ENCODE results near the gene CBLIF.
"Not testable (repeated sequence)": the region's sequence is repeated elsewhere in the genome, so short reads cannot be mapped to it uniquely, and the experiment has no call there.

Gene CBLIF

DNA sequence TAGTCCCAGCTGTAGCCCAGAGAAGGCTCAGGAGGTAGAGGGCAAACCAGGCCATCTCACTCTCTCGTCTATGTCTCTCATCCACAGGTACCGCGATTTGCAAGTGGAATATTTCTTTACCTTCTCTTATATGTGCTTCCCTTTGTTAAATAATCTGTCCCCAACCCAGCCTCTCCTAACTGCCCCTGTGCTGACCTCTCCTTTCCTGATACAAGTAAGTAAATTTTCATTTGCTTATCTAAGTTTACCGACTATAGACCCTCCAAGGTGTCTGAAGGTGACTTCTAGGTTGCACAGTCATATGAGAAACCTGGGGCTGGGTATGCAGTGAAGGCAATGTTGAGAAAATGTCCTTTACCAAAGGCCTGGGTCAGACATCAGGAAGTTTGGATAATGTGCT is at the start of gene CBLIF:
TSS of gene CBLIF (minus strand) at position 101 of the 400 bp plus-strand sequence. CDS start at position 55, 46 bp downstream.
- no peak for DNase-seq (ENCODE audit: extremely low read depth, low read depth)
- TF ChIP-seq, protein P1, sequence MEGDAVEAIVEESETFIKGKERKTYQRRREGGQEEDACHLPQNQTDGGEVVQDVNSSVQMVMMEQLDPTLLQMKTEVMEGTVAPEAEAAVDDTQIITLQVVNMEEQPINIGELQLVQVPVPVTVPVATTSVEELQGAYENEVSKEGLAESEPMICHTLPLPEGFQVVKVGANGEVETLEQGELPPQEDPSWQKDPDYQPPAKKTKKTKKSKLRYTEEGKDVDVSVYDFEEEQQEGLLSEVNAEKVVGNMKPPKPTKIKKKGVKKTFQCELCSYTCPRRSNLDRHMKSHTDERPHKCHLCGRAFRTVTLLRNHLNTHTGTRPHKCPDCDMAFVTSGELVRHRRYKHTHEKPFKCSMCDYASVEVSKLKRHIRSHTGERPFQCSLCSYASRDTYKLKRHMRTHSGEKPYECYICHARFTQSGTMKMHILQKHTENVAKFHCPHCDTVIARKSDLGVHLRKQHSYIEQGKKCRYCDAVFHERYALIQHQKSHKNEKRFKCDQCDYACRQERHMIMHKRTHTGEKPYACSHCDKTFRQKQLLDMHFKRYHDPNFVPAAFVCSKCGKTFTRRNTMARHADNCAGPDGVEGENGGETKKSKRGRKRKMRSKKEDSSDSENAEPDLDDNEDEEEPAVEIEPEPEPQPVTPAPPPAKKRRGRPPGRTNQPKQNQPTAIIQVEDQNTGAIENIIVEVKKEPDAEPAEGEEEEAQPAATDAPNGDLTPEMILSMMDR (IDR thresholded peaks at IDR 0.05; ENCODE audit: low read depth, low read length) = no peak

DNA sequence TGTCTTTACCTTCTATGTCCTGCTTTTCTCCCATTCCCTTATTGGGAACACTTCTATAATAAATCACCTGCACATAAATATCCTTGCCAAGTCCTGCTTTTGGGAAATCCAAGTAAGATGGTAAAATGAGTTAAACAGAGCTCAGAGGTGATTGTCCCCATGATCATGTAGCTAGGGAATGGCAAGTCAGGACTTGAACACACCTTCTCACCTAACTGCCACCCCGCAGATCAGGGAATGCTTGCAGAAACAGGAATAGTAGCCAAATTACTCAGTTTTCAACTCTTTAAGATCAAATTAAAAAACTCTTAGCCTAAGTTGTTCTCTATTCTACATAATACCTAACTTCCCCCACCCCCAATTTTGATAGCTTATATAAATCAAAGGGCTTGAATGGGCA is 49.3 kb upstream of the CBLIF start:
- no peak for DNase-seq (ENCODE audit: extremely low read depth, low read depth)
- TF ChIP-seq, protein P1 (IDR thresholded peaks at IDR 0.05; ENCODE audit: low read depth, low read length) = no peak

DNA sequence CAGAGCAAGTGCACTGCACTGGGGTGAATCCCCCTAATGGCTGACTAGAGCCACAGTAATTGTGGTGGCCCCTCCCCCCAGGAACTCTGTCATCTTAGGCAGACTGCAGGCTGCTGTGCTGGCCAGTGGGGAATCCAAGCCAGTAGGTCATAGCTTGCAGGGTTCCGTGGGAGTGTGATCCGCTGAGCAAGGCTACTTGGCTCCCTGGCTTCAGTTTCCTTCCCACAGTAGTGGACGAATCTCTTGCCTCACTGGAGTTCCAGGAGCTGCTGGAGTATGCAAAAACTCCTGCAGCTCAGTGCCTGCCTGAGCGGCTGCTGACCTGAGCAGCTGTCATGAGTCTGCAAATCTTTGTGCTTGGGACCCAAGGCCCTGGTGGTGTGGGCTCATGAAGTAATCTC is 46.5 kb upstream of the CBLIF start:
- TF ChIP-seq, protein P1 (IDR thresholded peaks at IDR 0.05; ENCODE audit: low read depth, low read length) = no peak
- DNase-seq (ENCODE audit: extremely low read depth, low read depth) = no peak

DNA sequence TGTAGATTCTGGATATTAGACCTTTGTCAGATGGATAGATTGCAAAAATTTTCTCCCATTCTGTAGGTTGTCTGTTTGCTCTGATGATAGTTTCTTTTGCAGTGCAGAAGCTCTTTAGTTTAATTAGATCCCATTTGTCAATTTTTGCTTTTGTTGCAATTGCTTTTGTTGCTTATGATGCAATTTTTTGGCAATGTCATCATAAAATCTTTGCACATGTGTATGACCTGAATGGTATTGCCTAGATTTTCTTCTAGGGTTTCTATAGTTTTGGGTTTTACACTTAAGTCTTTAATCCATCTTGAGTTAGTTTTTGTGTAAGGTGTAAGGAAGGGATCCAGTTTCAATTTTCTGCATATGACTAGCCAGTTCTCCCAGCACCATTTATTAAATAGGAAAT is 41.9 kb upstream of the CBLIF start:
- not testable (repeated sequence) for DNase-seq (ENCODE audit: extremely low read depth, low read depth)

DNA sequence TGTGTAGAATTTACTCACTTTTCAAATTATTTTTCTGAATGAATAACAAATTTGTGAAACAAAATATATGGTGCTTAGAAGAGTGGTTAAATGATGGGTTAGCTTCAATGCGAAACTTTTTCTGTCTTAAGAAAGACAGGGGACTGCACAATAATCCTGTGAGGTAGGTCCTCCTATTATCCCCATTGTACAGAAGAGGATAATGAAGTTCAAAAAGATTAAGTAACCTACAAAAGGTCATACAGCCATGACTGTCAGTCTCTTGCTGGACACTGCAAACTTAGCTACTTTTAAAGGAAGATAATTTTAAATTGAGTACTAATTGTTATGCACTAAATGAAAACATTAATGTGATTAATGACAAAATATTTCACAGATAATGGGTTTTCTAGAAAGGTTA is 38.3 kb upstream of the CBLIF start:
- TF ChIP-seq, protein P1 (IDR thresholded peaks at IDR 0.05; ENCODE audit: low read depth, low read length) = no peak

DNA sequence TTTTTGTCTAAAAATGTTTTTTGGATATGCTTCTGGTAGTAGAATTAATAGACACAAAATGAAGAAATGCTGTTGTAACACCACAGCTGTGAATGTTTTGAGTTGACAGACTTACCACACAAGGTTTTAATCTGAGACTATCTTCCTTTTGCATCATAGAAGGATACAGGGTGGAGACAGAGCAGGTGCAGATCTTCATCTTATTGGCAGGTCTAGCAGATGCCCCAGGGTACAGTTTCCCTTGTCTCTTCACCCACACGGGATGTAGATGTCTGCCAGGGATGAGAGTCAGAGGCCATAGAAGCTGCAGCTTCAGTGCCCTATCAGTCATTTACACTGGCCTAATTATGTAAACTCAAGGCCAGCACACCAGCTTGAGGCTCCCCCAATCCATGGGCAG is 34.3 kb upstream of the CBLIF start:
- TF ChIP-seq, protein P1 (IDR thresholded peaks at IDR 0.05; ENCODE audit: low read depth, low read length) = no peak

More for the DNA sequence above, 38.3 kb upstream of the CBLIF start:
- no peak for DNase-seq (ENCODE audit: extremely low read depth, low read depth)

DNA sequence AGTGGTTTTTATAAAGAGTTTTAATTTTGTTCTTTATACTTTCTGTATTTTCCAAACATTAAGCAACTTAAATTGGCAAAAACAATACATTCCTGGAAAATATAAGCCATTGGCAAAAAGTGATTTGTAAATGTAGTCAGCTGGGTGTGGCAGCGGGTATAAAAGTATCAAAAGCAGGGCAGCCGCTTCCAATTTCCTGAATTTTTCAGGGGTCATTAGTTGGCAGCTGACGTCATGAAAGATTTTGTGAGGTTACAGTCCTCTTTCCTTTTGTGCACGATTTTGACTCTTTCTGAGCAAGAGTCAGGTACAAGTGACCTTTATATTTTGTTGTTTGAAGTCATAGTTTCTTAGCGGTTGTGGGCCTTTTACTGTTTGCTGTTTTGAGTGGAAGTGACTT is 33.3 kb upstream of the CBLIF start, which contains the start of gene OOSP3:
TSS of gene OOSP3 (plus strand) at position 208 of the 400 bp plus-strand sequence. CDS start at position 235, 27 bp downstream.
- DNase-seq (ENCODE audit: extremely low read depth, low read depth) = no peak
- TF ChIP-seq, protein P1 (IDR thresholded peaks at IDR 0.05; ENCODE audit: low read depth, low read length) = no peak

More for the DNA sequence above, 34.3 kb upstream of the CBLIF start:
- DNase-seq (ENCODE audit: extremely low read depth, low read depth) = no peak

DNA sequence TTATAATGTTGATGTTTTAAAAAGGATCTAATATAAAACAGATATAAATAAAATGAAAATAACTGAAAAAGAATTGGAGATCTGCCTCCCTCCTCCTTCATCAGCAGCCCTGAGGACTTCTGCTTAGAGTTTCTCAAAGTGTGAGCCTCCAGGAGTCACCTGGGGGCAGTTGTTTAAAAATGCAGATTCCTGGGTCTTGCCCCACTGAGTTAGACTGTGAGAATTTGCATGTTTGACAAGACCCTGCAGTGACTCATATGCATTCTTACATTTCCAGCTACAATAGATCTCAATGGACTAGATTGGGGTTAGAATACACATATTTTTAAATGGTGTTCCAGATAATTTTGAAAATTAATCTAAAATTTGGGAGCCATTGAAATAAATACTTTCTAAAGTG is 32.5 kb upstream of the CBLIF start:
- no peak for DNase-seq (ENCODE audit: extremely low read depth, low read depth)
- TF ChIP-seq, protein P1 (IDR thresholded peaks at IDR 0.05; ENCODE audit: low read depth, low read length) = no peak
